ENCODE measurements around the gene IFIT2.
"Not testable (repeated sequence)": the region's sequence is repeated elsewhere in the genome, so short reads cannot be mapped to it uniquely, and the experiment has no call there.

IFIT2 gene

GRCh38 chr10:89279421-89279869 lies 22.4 kb upstream of the IFIT2 start:
- DNase-seq (ENCODE audit: low read depth in 2 of 2): no peak

- DNase-seq (ENCODE audit: low read depth in 2 of 2): no peak
Measured at GRCh38 chr10:89280508-89280907, 21.3 kb upstream of the IFIT2 start.

- DNase-seq (ENCODE audit: low read depth in 2 of 2): no peak
Measured at GRCh38 chr10:89281606-89282395, 20.0 kb upstream of the IFIT2 start.

GRCh38 chr10:89283025-89283935 lies 18.6 kb upstream of the IFIT2 start:
- DNase-seq (ENCODE audit: low read depth in 2 of 2): no peak

- no peak for DNase-seq (ENCODE audit: low read depth in 2 of 2)
Measured at GRCh38 chr10:89283936-89284475, 17.8 kb upstream of the IFIT2 start.

- DNase-seq (ENCODE audit: low read depth in 2 of 2): not testable (repeated sequence)
Measured at GRCh38 chr10:89284711-89285110, 17.1 kb upstream of the IFIT2 start.

- not testable (repeated sequence) for DNase-seq (ENCODE audit: low read depth in 2 of 2)
Measured at GRCh38 chr10:89285303-89285702, 16.5 kb upstream of the IFIT2 start.

- no peak for DNase-seq (ENCODE audit: low read depth in 2 of 2)
Measured at GRCh38 chr10:89294721-89295239, 7.1 kb upstream of the IFIT2 start.

- no peak for DNase-seq (ENCODE audit: low read depth in 2 of 2)
Measured at GRCh38 chr10:89295597-89295996, 6.2 kb upstream of the IFIT2 start.

- DNase-seq (ENCODE audit: low read depth in 2 of 2): no peak
Measured at GRCh38 chr10:89296220-89296648, 5.6 kb upstream of the IFIT2 start.

- DNase-seq (ENCODE audit: low read depth in 2 of 2): no peak
Measured at GRCh38 chr10:89297356-89297755, 4.5 kb upstream of the IFIT2 start.

GRCh38 chr10:89297791-89298190 lies 4.1 kb upstream of the IFIT2 start:
- DNase-seq (ENCODE audit: low read depth in 2 of 2): no peak

GRCh38 chr10:89299031-89299430 lies 2.8 kb upstream of the IFIT2 start:
- DNase-seq (ENCODE audit: low read depth in 2 of 2): no peak

GRCh38 chr10:89301232-89301631 lies 614 bp upstream of the IFIT2 start:
- DNase-seq (ENCODE audit: low read depth in 2 of 2): no peak

- no peak for DNase-seq (ENCODE audit: low read depth in 2 of 2)
Measured at GRCh38 chr10:89302625-89303024, 779 bp downstream of the IFIT2 start.

GRCh38 chr10:89303161-89303560 lies 1.3 kb downstream of the IFIT2 start:
- no peak for DNase-seq (ENCODE audit: low read depth in 2 of 2)

- DNase-seq (ENCODE audit: low read depth in 2 of 2): no peak
Measured at GRCh38 chr10:89304026-89304425, 2.2 kb downstream of the IFIT2 start.

GRCh38 chr10:89304446-89304845 lies 2.6 kb downstream of the IFIT2 start:
- DNase-seq (ENCODE audit: low read depth in 2 of 2): no peak

GRCh38 chr10:89304925-89305324 lies 3.1 kb downstream of the IFIT2 start:
- DNase-seq (ENCODE audit: low read depth in 2 of 2): no peak

- no peak for DNase-seq (ENCODE audit: low read depth in 2 of 2)
Measured at GRCh38 chr10:89305766-89306433, 4.1 kb downstream of the IFIT2 start.

GRCh38 chr10:89306434-89307268 lies 4.8 kb downstream of the IFIT2 start:
- DNase-seq (ENCODE audit: low read depth in 2 of 2): no peak

All from stimulated activated CD8-positive, alpha-beta memory T cell treated with anti-CD3 and anti-CD28 coated beads, Interleukin-7, amount 100 ng/mL, for 4 hours (primary cell).